Activated T-cell treated with anti-CD3 and anti-CD28 coated beads, Interleukin-2, amount 50 U/mL, for 24 hours (primary cell): Measurements from ENCODE around the gene IREB2.
A peak's percentile ranks its signal among the peaks of the same experiment; 100 is the strongest.

Experiments used
- DNase-seq: peaks from one replicate; pipeline ENCODE4 v3.0.0-alpha.2; 2020
- H3K27ac Mint-ChIP-seq: 2 replicates; pipeline ENCODE4 v1.8.0; 2020; ENCODE audit warnings: mild to moderate bottlenecking, mixed read lengths
- H3K27me3 Mint-ChIP-seq: 2 replicates; pipeline ENCODE4 v1.8.0; 2020; ENCODE audit warnings: mixed read lengths
- H3K36me3 Mint-ChIP-seq: 2 replicates; pipeline ENCODE4 v1.8.0; 2020; ENCODE audit warnings: low read depth, mixed read lengths
- H3K4me1 Mint-ChIP-seq: 2 replicates; pipeline ENCODE4 v1.8.0; 2020; ENCODE audit warnings: low read depth, mixed read lengths
- H3K4me3 Mint-ChIP-seq: 2 replicates; pipeline ENCODE4 v1.8.0; 2020; ENCODE audit warnings: mild to moderate bottlenecking, moderate library complexity, mixed read lengths
- H3K9me3 Mint-ChIP-seq: 2 replicates; pipeline ENCODE4 v1.8.0; 2020; ENCODE audit warnings: mixed read lengths

Gene IREB2

DNA sequence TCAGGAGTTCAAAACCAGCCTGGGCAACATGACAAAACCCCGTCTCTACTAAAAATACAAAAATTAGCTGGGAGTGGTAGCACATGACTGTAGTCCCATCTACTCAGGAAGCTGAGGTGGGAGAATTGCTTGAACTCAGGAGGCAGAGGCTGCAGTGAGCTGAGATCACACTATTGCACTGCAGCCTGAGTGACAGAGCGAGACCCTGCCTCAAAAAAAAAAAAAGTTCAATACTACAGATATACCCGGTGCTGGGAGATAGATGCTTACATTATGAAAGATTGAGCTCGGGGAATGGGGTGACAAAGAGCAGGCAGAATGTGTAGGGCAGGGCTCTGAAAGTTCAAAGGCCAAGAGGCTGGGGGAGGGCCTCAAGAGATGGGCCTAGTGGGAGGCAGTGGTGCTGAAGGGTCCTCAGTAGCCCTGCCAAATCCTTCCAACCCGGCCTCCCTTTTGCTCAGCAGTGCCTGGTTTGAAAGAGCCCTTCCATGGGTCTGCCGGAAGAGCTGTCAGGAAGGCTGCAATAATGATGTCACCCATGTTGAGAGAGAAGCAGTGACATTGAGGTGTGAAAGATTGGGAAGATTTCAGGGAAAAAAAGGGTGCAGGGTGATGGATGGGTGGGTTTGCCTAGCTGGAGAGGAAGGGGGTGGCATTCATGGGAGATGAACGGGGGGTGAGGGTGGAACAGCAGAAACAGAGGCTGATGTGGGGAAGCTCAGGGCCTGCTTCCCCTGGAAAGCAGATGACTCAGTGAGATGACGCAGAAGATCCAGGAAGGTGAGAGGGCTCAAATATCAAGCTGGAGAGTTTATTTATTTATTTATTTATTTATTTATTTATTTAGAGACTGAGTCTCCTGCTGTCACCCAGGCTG is 20.0 kb upstream of the IREB2 start:
- Mint-ChIP-seq H3K9me3 (no peaks in the 10 kb centered on the region), H3K27ac (no peak overlapping the region), H3K4me1 (peaks cover 3% of the 10 kb centered on the region), H3K4me3 (no peak overlapping the region), H3K36me3 (no peaks in the 10 kb centered on the region), H3K27me3 (no peaks in the 10 kb centered on the region)
- DNase-seq = no peak

DNA sequence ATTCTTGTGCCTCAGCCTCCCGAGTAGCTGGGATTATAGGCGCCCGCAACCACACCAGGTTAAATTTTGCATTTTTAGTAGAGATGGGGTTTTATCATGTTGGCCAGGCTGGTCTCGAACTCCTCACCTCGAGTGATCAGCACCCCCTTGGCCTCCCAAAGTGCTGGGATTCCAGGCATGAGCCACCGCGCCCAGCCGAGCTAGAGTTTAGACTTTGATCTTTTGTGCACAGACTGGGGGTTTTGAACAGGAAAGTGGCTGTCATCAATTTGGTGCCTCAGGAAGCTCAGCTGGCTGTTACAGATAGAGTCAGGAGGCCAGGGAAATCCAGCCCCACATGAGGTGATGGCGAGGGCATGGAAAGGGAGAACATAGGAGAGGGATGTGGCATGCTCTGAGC is 19.3 kb upstream of the IREB2 start:
- Mint-ChIP-seq H3K36me3 (no peaks in the 10 kb centered on the region), H3K4me3 (no peak overlapping the region), H3K27me3 (no peaks in the 10 kb centered on the region), H3K4me1 (peaks cover 3% of the 10 kb centered on the region), H3K9me3 (no peaks in the 10 kb centered on the region), H3K27ac (no peak overlapping the region)
- no peak for DNase-seq

DNA sequence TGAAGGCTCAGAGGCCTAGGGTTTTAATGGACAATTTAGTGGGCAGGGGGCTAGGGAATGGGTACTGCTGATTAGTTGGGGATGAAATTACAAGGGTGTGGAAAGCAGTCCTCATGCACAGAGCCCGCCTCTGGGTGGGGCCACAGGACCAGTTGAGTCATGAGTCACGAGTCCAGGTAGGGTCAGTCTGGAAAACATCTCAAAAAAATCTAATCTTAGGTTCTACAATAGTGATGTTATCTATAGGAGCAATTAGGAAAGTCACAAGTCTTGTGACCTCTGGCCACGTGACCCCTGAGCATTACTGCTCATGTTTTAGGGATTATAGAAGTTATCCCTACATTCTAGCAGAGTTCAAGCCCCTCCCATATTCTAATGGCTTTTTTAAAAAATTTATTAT is 18.6 kb upstream of the IREB2 start:
- Mint-ChIP-seq H3K27me3 (peaks cover 4% of the 10 kb centered on the region), H3K4me3 (no peak overlapping the region), H3K9me3 (no peaks in the 10 kb centered on the region), H3K36me3 (no peaks in the 10 kb centered on the region), H3K4me1 (peaks cover 4% of the 10 kb centered on the region), H3K27ac (no peak overlapping the region)
- no peak for DNase-seq

DNA sequence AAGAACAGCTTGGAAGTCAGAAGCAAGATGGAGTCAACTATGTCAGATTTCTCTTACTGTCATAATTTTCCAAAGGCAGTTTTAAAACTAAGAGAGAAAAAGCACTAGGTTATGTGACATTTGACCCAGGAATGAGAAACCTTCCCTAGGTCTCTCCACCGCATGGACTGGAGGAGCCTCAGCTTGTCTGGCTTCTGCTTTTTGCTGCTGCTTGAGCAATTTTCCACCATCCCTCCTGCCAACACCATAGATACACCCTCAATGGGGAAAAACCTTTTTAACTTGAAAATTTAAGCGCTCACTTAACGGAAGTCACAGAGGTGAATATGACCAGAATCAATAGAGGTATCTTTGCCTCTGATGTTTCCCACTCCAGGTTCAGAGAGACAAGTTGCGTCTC is 17.8 kb upstream of the IREB2 start:
- Mint-ChIP-seq H3K9me3 (no peaks in the 10 kb centered on the region), H3K27ac (no peak overlapping the region), H3K27me3 (peaks cover 4% of the 10 kb centered on the region), H3K4me3 (no peak overlapping the region), H3K36me3 (no peaks in the 10 kb centered on the region), H3K4me1 (peaks cover 9% of the 10 kb centered on the region)
- DNase-seq = no peak

DNA sequence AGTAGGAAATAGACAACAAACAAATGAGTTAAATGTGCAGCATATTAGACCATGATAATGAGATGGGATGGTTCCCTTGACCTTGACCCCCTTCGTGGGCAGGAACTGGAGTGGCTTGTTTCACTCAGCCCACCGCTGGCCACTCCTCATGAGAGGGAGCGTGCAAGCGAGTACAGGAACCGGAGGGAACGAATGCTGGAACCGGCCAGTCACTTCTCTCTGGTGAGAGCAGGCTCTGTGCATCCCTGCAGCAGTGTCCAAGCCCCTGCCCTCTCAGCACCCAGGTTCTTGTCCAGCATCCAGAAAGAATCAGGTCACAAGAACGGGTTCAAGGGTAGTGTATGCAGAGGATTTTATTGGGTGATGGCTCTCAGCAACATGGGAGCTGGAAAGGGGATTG is 17.2 kb upstream of the IREB2 start:
- no peak overlapping the region for H3K27ac Mint-ChIP-seq
- no peak for DNase-seq

DNA sequence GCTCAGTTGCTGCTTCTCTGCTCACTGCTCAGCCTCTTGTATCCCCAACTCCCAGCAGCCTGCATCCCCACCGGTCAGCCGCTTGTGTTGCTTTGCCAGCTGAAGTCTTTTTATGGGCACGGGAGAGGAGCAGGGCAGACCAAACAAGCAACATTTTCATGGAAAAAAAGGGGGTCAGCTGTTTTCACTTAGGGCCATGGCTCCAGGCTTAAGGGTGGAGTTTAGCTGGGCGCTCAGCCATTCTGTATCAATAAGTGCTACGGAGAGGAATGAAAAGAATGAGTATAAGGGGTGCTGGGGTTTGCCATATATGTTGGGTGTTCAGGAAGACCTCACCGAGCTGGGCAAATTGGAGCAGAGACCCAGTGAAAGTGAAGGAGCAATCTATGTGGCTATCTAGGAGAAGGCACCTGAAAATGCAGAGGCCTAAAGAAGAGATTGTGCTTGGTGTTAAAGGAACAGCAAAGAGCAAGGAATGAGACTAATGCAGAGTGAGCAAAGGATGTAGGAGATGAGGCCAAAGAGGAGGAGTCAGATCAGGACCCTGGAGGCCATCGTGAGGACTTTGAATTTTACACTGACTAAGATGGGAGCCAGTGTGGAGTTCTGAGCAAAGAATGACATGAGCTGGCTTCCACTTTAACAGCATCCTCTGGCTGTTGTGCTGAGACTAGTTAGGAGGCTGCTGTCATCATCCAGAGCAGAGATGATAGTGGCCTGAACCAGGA is 16.6 kb upstream of the IREB2 start:
- Mint-ChIP-seq H3K27ac (no peak overlapping the region), H3K4me1 (peaks cover 20% of the 10 kb centered on the region), H3K9me3 (no peaks in the 10 kb centered on the region), H3K36me3 (no peaks in the 10 kb centered on the region), H3K27me3 (peaks cover 4% of the 10 kb centered on the region), H3K4me3 (no peak overlapping the region)
- DNase-seq = no peak

More for the DNA sequence above, 17.2 kb upstream of the IREB2 start:
- Mint-ChIP-seq H3K27me3 (peaks cover 4% of the 10 kb centered on the region), H3K4me1 (peaks cover 14% of the 10 kb centered on the region), H3K4me3 (no peak overlapping the region), H3K36me3 (no peaks in the 10 kb centered on the region), H3K9me3 (no peaks in the 10 kb centered on the region)

DNA sequence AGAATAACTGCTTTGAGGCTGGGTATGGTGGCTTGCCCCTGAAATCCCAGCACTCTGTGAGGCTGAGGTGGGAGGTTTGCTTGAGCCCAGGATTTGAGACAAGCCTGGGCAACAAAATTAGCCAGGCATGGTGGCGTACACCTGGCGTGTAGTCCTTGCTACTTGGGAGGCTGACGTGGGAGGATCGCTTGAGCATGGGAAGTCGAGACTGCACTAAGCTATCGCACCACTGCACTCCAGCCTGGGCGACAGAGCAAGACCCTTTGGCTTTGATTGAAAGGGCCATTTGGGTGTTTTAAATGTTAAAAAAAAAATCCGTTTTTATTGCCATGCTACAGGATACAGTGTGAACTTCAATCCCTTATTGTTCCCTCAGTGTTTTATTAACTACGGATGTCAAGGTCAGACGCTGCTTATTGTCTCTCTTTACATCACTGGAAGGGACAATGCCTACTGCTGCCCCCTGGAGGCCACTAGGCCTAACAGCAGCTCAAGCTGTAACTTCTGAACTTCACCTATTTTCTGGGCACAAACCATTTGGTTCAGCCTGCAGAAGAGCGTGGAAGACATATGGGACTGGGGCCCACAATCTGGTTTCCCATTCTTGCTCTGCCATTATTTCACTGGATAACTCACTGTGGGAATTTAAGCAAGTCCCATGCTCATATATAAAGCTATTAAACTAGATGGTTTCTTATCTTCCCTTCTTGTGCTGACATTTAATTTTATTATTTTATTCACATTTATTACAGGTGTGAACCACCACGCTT is 15.3 kb upstream of the IREB2 start:
- peak; percentile 74 for DNase-seq
- Mint-ChIP-seq H3K27ac (no peak overlapping the region), H3K9me3 (no peaks in the 10 kb centered on the region), H3K36me3 (no peaks in the 10 kb centered on the region), H3K4me3 (no peak overlapping the region), H3K27me3 (peaks cover 4% of the 10 kb centered on the region), H3K4me1 (peaks cover 24% of the 10 kb centered on the region)

DNA sequence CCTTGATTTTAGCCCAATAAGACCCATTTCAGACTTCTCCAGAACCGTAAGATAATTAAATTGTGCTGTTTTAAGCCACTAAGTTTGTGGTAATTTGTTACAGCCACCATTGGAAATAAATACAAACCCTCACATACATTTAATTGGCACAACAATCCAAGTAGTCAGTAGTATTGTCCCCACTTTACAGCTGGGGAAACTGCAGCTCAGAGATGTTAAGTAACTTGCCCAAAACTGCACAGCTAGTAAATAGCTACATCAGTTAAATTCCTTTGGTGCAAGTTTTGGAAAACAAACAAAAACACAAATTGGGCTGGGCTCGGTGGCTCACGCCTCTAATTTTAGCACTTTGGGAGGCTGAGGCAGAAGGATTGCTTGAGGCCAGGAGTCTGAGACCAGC is 13.3 kb upstream of the IREB2 start:
- Mint-ChIP-seq H3K9me3 (no peaks in the 10 kb centered on the region), H3K4me3 (no peak overlapping the region), H3K36me3 (no peaks in the 10 kb centered on the region), H3K27ac (no peak overlapping the region), H3K4me1 (peaks cover 26% of the 10 kb centered on the region), H3K27me3 (peaks cover 7% of the 10 kb centered on the region)
- DNase-seq = no peak

DNA sequence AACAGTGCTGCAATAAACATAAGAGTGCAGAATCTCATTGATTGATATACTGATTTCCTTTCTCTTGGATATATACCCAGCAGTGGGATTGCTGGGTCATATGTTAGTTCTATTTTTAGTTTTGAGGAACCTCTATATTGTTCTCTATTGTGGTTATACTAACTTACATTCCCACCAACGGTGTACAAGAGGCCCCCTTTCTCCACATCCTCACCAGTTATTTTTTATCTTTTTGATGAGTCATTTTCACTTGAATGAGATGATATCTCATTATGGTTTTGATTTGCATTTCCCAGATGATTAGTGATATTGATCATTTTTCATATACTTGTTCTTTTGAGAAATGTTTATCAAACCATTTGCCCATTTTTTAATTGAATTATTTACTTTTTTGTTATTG is 12.4 kb upstream of the IREB2 start:
- Mint-ChIP-seq H3K4me1 (peaks cover 26% of the 10 kb centered on the region), H3K27me3 (peaks cover 13% of the 10 kb centered on the region), H3K36me3 (no peaks in the 10 kb centered on the region), H3K9me3 (no peaks in the 10 kb centered on the region), H3K4me3 (no peak overlapping the region), H3K27ac (no peak overlapping the region)
- no peak for DNase-seq

DNA sequence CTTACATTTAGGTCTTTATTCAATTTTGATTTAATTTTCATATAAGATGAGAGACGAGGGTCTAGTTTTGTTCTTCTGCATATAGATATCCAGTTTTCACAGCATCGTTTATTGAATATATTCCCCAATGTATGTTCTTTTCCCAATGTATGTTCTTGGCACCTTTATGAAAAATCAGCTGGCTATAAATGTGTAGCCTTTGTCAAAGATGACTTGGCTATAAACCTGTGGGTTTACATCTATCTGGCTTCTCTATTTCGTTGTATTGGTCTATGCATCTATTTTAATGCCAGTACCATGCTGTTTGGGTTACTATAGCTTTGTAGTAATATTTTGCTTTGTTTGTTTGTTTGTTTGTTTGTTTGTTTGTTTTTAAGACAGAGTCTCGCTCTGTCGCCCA is 11.7 kb upstream of the IREB2 start:
- Mint-ChIP-seq H3K27me3 (peaks cover 19% of the 10 kb centered on the region), H3K36me3 (no peaks in the 10 kb centered on the region), H3K9me3 (no peaks in the 10 kb centered on the region), H3K27ac (peak overlapping the region; percentile 8), H3K4me1 (peaks cover 26% of the 10 kb centered on the region), H3K4me3 (no peak overlapping the region)
- no peak for DNase-seq

DNA sequence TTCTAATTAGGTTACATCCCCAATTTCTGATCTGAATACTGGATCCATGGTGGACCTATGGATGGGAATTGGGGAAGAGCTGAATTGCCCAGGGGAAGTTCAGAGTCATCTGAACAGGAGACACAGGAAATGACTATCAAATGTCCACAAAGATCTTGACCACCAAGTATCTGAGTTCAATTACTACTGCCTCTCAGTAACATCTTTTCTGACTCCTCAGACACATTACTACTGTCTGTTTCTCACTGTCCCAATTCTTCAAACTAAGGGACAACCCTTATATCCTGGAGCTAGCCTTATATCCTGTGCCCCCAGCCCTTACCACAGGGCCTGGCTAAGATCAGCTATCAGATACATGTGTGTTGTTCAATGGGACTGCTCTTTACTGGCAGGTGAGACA is 10.1 kb upstream of the IREB2 start:
- no peak for DNase-seq
- H3K36me3 Mint-ChIP-seq = no peaks in the 10 kb centered on the region
- H3K27ac Mint-ChIP-seq = no peak overlapping the region
- H3K4me3 Mint-ChIP-seq = no peak overlapping the region
- no peaks in the 10 kb centered on the region for H3K9me3 Mint-ChIP-seq
- peaks cover 24% of the 10 kb centered on the region for H3K4me1 Mint-ChIP-seq
- peaks cover 20% of the 10 kb centered on the region for H3K27me3 Mint-ChIP-seq

DNA sequence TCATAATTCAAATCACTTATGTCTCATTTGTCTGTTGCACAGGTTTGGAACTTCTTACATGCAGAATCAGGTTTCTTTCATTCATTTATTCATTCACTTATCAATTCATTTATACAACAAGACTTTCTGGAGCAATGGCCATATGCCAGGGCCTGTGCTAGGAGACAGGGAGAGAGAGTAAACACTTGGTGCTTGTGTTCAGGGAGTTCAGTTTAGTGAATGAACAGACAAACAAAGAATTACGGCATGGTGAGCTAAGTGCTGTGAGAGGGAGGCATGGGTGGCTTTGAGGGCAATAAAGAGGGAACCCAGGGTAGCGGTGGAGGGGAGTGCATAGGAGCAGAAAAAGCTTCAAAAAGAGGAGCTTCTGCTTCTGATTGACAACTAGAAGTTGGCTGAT is 8.5 kb upstream of the IREB2 start:
- Mint-ChIP-seq H3K27ac (no peak overlapping the region), H3K9me3 (no peaks in the 10 kb centered on the region), H3K4me3 (no peak overlapping the region), H3K4me1 (peaks cover 22% of the 10 kb centered on the region), H3K36me3 (no peaks in the 10 kb centered on the region), H3K27me3 (peaks cover 16% of the 10 kb centered on the region)
- DNase-seq = no peak

DNA sequence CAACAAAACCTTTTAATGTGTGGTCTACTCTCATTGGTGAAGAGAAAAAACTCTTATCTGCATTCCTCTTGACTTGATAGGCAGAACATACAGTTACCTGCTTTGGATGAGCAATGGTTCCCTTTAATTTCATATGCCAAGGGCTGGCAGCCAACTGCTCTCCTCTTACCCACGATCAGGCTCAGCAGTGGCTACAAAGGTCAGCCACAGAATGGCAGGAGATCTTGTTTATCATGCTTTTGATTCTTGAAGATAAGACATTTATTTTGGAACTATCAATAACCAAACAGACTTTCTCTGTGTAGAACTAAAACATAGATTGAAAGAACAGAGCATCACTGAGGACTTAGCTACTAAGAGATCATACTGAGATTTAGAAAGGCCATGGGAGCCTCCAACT is 6.1 kb upstream of the IREB2 start:
- Mint-ChIP-seq H3K4me3 (no peak overlapping the region), H3K27ac (no peak overlapping the region), H3K36me3 (no peaks in the 10 kb centered on the region), H3K4me1 (peaks cover 12% of the 10 kb centered on the region), H3K27me3 (peaks cover 16% of the 10 kb centered on the region), H3K9me3 (no peaks in the 10 kb centered on the region)
- no peak for DNase-seq

DNA sequence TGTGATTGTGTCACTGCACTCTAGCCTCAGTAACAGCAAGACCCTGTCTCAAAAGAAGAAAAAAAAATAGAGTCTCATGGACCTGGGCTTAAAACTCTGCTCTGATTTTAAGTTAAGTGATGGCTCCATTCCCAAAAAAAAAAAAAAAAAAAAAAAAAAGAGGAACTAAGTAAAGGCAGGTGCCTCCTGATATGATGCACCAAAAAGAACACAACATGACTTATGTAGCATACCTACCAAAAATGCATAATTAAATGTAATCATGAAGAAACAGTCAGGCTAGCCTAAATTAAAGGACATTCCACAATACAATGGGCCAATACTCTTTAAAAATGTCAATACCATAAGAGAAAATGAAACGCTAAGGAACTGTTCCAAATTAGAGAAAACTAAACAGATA is 5.4 kb upstream of the IREB2 start:
- Mint-ChIP-seq H3K9me3 (no peaks in the 10 kb centered on the region), H3K4me3 (no peak overlapping the region), H3K27ac (no peak overlapping the region), H3K27me3 (peaks cover 16% of the 10 kb centered on the region), H3K36me3 (peaks cover 4% of the 10 kb centered on the region), H3K4me1 (peaks cover 15% of the 10 kb centered on the region)
- DNase-seq = no peak

DNA sequence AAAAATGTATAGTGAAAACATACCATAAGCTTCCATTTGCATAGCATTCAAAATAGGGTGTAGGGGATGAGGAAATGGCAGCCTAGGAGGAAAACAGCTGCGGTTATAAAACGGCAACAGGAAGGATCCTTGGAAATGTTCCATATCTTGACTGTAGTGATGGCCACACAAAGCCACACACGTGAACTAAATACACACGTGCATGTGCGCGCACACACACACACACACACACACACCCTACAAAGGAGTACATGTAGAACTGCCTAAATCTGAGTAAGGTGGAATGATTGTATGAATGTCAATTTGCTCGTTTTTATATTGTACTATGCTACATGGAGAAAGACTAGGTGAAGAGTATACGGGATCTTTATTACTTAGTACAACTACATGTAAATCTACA is 3.9 kb upstream of the IREB2 start:
- H3K36me3 Mint-ChIP-seq = peaks cover 14% of the 10 kb centered on the region
- DNase-seq = no peak
- H3K27me3 Mint-ChIP-seq = peaks cover 16% of the 10 kb centered on the region
- peaks cover 14% of the 10 kb centered on the region for H3K4me1 Mint-ChIP-seq
- no peak overlapping the region for H3K4me3 Mint-ChIP-seq
- H3K9me3 Mint-ChIP-seq = no peaks in the 10 kb centered on the region
- no peak overlapping the region for H3K27ac Mint-ChIP-seq
